GM18499 (cell line): ENCODE results near the gene HECTD4.
"Not testable (repeated sequence)": the region's sequence is repeated elsewhere in the genome, so short reads cannot be mapped to it uniquely, and the experiment has no call there.

Source experiments
- ATAC-seq: cut with Tn5 transposase; IDR thresholded peaks from one replicate; pipeline ENCODE4 v1.9.1; 2021; ENCODE audit warnings: moderate number of reproducible peaks; ENCODE audit not compliant: insufficient read depth, unreplicated experiment

Gene HECTD4

DNA sequence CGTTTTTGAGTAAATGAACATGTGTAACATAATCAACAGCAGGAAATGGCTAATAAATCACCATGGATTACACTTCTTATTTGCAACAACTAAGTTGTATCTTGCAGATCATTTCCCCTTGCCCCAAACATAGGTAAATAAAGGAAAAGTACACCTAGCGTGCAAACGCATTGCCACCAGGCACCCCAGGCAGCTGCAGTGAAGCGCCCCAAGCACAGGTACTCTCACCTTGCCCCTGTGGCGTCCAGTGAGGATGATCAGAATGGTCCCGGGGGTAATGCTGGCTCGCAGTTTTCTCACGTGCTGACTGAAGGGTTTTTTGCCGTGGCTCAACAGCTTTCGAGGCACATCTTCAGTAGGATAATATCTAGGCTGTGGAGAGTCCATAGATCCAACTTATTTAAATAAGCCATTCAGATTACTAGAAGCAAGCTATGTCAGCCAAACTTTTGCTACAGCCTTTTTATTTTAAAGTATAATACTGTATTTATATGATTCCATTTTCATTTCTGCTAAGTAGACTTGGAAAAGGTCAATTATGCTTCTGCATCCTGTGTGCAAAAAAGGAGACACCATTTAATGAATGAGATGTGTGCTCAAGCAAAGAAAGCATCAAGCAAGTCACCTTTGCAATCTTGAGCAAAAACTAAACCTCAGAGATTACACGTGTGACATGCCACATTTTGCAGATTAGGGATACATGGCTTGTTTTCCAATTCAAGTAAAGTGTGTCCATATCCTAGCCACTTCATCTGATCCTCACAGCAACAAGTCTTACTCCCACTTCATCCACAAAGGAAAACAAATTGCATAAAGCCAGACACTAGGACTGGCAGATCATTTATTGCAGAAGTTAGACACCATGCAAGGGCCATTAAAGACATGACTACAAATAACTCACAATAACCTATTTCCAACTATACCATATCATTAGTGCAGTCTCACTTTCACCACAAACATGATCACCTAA, 24.6 kb upstream of the HECTD4 start:
- no peak for ATAC-seq

DNA sequence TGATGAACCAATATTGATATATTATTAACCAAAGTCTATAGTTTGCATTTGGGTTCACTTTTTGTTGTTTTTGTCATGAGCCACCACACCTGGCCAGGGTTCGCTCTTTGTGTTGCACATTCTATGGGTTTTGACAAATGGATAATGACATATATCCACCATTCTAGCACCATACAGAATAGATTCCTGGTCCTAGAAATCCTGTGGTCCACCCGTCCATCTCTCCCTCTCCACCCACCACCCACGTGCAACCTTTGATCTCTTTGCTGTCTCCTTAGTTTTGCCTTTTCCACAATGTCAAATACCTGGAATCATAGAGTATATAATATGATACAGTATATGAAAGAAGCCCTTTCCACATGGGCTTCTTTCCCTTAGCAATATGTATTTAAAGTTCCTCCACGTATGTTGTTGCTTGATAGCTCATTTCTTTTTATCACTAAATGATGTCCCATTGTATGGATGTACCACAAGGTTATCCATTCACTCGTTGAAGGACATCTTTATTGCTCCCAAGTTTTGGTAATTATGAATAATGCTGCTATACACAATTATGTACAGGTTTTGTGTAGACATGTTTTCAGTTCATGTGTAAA, 19.8 kb upstream of the HECTD4 start:
- no peak for ATAC-seq

DNA sequence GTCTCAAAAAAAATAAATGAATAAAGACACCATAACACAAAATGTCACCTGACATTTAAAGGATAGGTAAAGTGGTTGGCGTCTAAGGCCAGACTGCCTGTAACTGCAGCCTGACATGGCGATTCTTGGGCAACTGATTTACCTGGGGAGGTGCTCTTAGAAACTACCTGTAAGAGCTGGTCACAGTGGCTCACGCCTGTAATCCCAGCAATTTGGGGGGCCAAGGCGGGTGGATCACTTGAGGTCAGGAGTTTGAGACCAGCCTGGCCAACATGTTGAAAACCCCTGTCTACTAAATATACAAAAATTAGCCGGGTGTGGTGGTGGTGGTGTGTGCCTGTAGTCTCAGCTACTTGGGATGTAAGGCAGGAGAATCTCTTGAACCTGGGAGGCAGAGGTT, 18.8 kb upstream of the HECTD4 start:
- ATAC-seq = no peak

DNA sequence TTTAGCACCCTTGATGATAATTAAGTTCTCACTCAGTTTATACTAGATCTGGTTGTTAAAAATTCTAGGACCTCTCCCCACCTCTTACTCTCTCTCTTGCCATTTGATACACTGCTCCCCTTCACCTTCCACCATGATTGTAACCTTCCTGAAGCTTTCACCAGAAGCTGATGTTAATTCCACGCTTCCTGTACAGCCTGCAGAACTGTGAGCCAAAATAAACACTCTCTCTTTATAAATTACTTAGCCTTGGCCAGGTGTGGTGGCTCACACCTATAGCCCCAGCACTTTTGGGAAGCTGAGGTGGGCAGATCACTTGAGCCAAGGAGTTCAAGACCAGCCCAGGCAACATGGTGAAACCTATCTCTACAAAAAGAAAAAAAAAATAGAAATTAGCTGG, 11.1 kb upstream of the HECTD4 start:
- no peak for ATAC-seq

DNA sequence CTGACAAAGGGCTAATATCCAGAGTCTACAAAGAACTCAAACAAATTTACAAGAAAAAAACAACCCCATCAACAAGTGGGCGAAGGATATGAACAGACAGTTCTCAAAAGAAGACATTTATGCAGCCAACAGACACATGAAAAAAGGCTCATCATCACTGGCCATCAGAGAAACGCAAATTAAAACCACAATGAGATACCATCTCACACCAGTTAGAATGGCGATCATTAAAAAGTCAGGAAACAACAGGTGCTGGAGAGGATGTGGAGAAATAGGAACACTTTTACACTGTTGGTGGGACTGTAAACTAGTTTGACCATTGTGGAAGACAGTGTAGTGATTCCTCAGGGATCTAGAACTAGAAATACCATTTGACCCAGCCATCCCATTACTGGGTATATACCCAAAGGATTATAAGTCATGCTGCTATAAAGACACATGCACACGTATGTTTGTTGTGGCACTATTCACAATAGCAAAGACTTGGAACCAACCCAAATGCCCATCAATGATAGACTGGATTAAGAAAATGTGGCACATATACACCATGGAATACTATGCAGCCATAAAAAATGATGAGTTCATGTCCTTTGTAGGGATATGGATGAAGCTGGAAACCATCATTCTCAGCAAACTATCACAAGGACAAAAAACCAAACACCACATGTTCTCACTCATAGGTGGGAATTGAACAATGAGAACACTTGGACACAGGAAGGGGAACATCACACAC, 7.9 kb upstream of the HECTD4 start:
- ATAC-seq = not testable (repeated sequence)

DNA sequence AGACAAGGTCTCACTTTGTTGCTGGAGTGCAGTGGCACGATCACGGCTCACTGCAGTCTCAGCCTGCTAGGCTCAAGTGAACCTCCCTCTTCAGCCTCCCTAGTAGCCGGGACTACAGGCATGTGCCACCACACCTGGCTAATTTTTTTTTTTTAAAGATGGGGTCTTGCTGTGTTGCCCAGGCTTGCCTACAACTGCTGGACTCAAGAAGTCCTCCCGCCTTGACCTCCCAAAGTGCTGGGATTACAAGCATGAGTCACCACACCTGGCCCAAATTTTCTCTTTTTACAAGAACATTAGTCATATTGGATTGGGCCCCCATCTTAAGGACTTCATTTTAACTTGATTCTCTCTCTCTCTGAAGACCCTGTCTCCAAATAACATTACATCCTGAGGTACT, 7.0 kb upstream of the HECTD4 start:
- ATAC-seq = no peak

DNA sequence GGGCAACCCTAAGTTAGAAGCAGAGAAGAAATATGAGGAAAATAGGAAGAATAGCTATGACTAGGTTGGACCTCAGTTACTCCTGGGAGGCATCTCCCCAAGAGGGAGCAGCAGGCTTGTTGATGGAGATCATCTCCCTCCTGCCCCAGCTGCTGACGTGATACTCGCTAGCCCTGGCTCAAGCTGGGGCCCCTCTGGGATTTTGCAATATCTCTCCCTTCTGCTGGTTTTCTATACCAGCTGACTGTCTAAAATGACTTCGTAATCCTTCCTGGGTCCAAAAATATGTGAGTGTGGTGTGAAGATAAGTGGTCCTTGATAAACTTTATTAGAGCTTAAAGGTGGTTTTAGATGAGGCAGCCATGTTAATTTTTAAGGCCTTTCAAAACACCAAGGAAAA, 4.5 kb upstream of the HECTD4 start:
- no peak for ATAC-seq

DNA sequence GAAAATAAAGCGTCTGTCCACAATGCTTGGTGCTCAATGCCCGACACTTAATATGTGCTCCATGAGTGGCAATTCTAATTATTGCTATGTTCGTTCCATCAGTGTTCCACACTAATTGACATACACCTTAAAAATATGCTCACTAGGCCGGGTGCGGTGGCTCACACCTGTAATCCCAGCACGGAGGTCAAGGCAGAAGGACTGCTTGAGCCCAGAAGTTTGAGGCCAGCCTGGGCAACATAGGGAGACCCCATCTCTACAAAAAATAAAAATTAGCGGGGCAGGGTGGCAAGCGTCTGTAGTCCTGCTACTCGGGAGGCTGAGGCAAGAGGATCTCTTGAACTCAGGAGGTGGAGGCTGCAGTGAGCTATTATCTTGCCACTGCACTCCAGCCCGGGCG, 635 bp upstream of the HECTD4 start:
- no peak for ATAC-seq

DNA sequence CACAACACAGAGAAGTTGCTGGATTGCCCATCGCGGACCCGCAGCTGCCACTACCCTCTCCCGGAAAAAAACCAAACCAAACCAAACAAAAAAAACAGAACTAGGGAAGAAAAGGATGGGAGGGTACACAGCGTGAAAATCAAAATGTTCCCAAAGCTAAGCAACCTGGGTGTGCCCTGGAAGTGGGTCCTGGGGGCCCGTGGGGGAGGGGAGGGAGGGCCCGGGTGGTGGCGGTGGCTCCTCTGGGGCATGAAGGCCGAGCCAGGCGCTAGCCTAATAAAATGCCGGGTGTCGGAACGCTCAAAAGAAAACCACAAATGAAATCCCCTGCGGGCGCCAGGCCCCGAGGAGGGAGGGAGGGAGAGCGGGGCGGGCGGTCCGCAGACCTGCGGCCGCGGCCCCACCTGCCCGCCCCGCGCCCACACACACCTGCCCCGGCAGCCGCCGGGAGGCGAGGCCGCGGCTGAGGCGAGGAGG, 787 bp downstream of the HECTD4 start:
- peak; percentile 33 for ATAC-seq

DNA sequence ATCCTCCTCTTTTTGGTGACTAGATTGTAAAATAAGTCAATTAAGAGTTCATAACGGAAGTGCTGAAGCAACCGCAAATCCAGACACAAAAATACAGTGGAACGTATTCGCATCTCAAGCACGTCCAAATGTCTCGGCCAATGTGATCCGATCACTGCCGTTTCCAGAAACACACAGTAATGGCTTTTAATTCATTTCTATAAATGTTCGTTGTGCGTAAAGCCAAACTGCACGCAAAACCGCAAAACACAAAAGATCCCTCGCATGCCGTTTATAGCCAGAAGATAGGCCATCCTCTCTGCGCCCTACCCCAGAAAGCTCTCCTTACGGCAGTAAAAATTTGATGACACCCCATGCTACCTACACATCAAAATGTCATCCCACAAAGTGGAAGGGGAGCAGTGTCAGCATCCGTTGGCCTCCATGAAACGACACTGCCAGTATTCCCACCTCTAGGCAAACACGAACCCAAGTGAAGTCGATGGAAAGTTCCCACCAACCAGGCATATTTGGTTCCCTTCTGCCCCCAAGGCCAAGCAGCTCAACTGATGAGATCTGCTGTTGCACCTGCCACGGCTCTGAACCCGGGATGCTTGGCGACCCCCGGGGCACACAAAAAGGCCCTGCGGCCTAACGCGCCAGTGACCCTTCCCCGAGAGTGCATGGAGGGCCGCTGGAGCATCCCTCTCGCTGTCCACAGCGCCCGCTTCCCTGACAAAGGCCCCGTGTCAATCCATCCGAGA, 1.4 kb downstream of the HECTD4 start:
- no peak for ATAC-seq

DNA sequence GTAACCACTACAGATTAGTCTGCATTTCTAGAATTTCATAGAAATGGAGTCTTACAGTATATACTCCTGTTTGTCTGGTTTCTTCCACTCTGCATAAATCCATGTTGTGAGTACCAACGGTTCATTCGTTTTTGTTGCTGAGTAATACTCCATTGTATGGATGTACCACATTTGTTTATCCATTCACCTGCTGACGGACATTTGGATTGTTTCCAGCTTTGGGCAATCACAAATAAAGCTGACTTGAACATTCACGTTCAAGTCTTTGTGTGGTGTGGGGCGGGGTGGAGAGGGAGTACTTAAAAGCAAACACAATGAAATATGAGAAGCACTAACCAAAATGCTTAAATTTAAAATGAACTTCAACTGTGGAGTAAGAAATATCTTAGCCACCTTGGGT, 7.1 kb downstream of the HECTD4 start:
- ATAC-seq = no peak

DNA sequence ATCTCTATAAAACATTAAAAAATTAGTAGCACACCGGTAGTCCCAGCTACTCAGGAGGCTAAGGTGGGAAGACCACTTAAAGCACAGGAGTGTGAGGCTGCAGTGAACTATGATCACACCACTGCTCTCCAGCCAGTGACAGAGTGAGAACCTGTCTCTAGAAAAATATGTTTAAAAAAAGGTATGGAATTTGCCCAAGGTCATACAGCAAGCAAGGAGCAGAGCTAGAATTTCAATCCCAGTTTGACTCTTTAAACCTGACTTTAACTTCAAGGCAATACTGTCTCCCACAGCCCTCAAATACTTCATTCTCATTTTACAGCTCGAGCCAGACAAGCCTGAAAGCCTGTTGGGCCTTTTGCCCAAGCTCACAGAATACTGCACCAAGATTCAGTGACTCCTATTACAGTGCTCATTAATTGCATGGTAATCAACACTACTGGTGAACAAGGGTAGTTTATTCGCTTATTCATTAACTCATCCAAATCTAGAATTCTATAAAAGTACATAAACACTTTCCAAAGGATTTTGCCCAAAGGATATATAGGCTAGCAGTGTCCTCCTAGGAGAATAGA, 8.0 kb downstream of the HECTD4 start:
- no peak for ATAC-seq

DNA sequence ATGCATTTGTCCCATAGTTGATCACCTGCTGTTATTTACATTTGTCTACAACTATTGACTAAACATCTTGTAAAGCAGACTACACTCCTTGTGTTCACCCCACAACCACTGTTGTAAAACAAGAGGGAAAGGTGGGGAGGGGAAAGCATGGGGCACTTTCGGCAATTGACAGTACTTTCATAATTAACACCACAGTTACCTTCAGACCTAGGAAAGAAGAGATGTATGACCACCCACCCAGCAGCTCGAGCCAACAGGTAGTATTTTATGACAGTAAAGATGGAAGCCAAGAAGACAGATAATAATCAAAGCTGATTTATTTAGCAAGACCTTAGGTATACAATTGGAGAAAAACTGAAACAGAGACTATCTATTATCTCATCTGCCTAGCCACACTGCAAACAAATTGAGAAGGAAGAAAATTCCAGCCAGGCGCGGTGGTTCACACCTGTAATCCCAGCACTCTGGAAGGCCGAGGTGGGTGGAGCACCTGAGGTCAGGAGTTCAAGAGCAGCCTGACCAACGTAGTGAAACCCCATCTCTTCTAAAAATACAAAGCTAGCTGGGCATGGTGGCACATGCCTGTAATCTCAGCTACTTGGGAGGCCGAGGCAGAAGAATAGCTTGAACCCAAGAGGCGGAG, 11.2 kb downstream of the HECTD4 start:
- ATAC-seq = no peak

DNA sequence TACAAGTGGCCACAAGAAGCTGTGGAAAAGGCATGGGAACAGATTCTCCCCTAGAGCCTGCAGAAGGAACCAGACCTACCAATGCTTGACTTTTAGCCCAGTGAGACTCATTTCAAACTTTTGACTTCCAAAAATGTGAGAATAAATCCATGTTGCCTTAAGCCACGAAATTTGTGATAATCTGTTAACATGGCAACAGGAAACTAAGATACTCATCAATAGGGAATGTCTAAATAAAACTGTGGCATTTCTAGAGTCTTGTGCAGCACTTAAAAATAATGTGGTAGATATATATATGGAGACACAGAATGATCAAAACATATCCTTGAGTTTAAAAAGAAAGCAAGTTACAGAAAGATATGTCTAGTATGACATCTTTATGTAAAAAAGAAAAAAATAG, 12.0 kb downstream of the HECTD4 start:
- no peak for ATAC-seq

DNA sequence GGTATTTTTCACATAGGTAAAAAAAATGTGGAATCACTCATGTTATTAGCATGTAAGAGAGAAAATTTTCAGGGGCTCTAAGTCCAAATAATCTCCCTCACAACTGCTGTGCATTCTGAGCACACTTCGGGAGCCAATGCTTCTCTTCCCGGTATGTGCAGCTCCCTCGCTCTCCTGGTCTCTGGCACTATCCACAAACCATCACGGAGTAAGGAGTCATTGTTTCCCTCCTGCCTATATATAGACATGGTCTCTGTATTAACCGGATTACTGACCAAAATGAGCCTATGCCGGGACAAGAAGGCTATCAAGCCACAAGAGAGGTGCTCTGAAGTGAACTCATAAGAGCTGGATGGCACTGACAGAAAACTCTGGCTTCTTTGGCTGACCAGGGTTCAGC, 13.4 kb downstream of the HECTD4 start:
- ATAC-seq = no peak

DNA sequence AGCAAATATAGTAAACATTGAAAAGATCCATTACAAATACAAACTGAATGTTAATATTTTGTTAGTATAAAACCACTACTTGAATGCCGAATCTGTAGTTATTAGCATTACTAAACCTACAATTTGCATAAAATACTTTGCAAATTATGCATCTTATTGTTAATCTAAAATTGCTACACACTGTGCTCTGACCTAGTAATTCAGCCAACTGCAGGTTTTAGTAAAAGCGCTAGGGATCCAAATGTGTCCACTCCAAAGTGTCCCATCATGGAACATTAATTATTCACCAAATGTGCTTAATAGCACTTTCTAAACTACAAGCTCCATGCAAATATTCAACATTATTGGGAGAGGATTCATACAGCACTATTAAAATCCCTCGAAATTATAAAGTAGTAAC, 14.3 kb downstream of the HECTD4 start:
- ATAC-seq = no peak

DNA sequence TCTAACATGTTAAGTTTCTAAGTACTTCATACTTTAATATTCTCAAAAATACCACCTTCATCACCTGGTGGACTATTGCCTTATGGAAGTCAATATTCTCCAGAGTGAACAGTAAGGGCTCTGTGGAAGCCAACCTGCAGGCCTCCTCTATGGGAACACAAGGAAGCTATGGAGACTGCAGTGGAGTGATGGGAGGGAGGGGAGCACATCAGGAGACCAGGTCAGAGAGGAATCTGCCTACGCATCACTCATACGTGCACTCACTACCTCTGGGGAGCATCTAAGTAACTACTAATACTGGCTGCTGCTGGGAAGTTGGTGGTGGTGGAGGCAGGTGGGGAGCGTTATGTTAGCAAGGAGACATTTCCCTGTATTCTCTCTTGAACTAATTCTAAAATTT, 19.9 kb downstream of the HECTD4 start:
- no peak for ATAC-seq

DNA sequence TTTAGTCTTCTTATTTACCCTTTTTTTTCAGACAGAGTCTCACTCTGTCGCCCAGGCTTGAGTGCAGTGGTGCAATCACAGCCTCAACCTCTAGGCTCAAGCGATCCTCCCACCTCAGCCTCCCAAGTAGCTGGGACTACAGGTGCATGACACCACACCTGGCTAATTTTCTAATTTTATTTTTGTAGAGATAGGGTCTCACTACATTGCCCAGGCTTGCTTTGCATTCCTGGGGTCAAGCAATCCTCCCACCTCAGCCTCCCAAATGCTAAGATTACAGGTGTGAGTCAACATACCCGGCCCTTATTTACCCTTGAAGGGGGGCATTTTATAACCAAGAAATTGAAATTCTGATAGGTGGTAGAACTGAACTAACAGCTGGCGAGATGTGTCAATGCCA, 21.0 kb downstream of the HECTD4 start:
- ATAC-seq = no peak

DNA sequence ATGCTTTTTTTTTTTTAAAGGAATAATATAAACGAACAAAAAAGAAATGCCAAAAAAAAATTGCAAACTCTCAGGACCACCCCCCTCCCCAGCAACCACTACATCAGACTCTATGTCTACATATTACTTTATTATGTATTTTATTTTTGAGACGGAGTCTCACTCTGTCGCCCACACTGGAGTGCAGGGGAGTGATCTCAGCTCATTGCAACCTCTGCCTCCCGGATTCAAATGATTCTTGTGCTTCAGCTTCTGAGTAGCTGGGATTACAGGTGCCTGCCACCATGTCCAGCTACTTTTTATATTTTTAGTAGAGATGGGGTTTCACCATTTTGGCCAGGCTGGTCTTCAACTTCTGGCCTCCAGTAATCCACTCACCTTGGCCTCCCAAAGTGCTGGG, 22.9 kb downstream of the HECTD4 start:
- ATAC-seq = no peak

DNA sequence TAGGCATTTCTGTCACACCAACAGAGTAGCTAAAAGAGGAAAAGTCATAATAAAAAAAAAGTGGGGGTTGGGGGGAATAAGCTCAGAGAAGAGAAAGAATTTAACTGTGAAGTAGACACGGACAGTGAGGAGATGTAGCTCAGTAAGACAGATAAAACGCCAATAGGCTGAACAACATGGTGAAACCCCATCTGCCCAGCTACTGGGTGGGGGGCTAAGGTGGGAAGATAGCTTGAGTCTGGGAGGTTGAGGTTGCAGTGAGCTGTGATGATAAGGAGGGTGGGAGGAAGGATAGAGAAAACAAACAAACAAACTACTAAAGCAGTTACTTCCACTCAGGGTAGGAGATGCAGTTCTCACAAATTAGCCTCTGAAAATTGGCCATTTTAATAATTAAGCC, 25.0 kb downstream of the HECTD4 start:
- ATAC-seq = no peak
